Mesenchymal stem cell (in vitro differentiated cells and primary cell): ENCODE results near the gene RAB1B.
A peak's percentile ranks its signal among the peaks of the same experiment; 100 is the strongest.
"Not testable (repeated sequence)": the region's sequence is repeated elsewhere in the genome, so short reads cannot be mapped to it uniquely, and the experiment has no call there.

Experiments
- DNase-seq: peaks from one replicate; pipeline ENCODE4 v3.0.0-alpha.2; 2013
- H2AFZ ChIP-seq: one replicate; pipeline ENCODE4 v1.6.1; 2013; ENCODE audit warnings: low read depth, mild to moderate bottlenecking, control low read depth, inconsistent platforms, low read length, moderate library complexity
- H2AK5ac ChIP-seq: 2 replicates; pipeline ENCODE4 v1.6.1; 2013; ENCODE audit warnings: low read length, moderate library complexity, mild to moderate bottlenecking, inconsistent platforms; ENCODE audit not compliant: severe bottlenecking
- H2BK120ac ChIP-seq: one replicate; pipeline ENCODE4 v1.6.1; 2013; ENCODE audit warnings: low read depth, mild to moderate bottlenecking, inconsistent platforms, low read length, moderate library complexity
- H2BK12ac ChIP-seq, 2 experiments: one replicate each; pipeline ENCODE4 v1.6.1; 2013; ENCODE audit warnings: inconsistent platforms in 2 of 2, low read length in 2 of 2, mild to moderate bottlenecking in 2 of 2, moderate library complexity in 2 of 2, control low read depth in 1 of 2
- H2BK15ac ChIP-seq: one replicate; pipeline ENCODE4 v1.6.1; 2013; ENCODE audit warnings: mild to moderate bottlenecking, low read depth, inconsistent platforms; ENCODE audit not compliant: poor library complexity, severe bottlenecking
- H2BK5ac ChIP-seq: 2 replicates; pipeline ENCODE4 v1.6.1; 2013; ENCODE audit warnings: low read depth, mild to moderate bottlenecking, low read length, control low read depth, inconsistent platforms; ENCODE audit not compliant: poor library complexity, severe bottlenecking
- H3K14ac ChIP-seq, 2 experiments: one replicate each; pipeline ENCODE4 v1.6.1; 2013; ENCODE audit warnings: inconsistent platforms in 2 of 2, low read length in 2 of 2, control low read depth in 1 of 2, mild to moderate bottlenecking in 1 of 2, moderate library complexity in 1 of 2
- H3K18ac ChIP-seq, 2 experiments: one replicate each; pipeline ENCODE4 v1.6.1; 2013; ENCODE audit warnings: inconsistent platforms in 2 of 2, low read length in 2 of 2, control low read depth in 1 of 2, low read depth in 1 of 2, mild to moderate bottlenecking in 1 of 2
- H3K23ac ChIP-seq, 2 experiments: one replicate each; pipeline ENCODE4 v1.6.1; 2013; ENCODE audit warnings: inconsistent platforms in 2 of 2, low read length in 2 of 2, mild to moderate bottlenecking in 2 of 2, moderate library complexity in 2 of 2, control low read depth in 1 of 2
- H3K27ac ChIP-seq: 2 replicates; pipeline ENCODE4 v1.5.1; 2013; ENCODE audit warnings: mild to moderate bottlenecking, moderate library complexity, low read length, control low read depth, inconsistent platforms; ENCODE audit not compliant: poor library complexity, severe bottlenecking
- H3K27me3 ChIP-seq, 2 experiments: 2 replicates each; pipeline versions ENCODE4 v1.6.1 to v1.7.0; 2013; ENCODE audit warnings: low read length in 2 of 2, mild to moderate bottlenecking in 2 of 2, moderate library complexity in 2 of 2, control low read depth in 1 of 2, inconsistent platforms in 1 of 2; ENCODE audit not compliant: control insufficient read depth in 1 of 2, insufficient read depth in 1 of 2
- H3K36me3 ChIP-seq, 2 experiments: 2 replicates each; pipeline versions ENCODE4 v1.6.1 to v1.7.0; 2013; ENCODE audit warnings: low read length in 2 of 2, control low read depth in 1 of 2, inconsistent platforms in 1 of 2, low read depth in 1 of 2, mild to moderate bottlenecking in 1 of 2; ENCODE audit not compliant: insufficient read depth in 2 of 2, control insufficient read depth in 1 of 2
- H3K4ac ChIP-seq, 2 experiments: one replicate each; pipeline ENCODE4 v1.6.1; 2013; ENCODE audit warnings: inconsistent platforms in 2 of 2, low read length in 2 of 2, mild to moderate bottlenecking in 2 of 2, moderate library complexity in 2 of 2, control low read depth in 1 of 2, low read depth in 1 of 2
- H3K4me1 ChIP-seq: 2 replicates; pipeline ENCODE4 v1.6.1; 2013; ENCODE audit warnings: low read depth, low read length, control low read depth; ENCODE audit not compliant: control insufficient read depth, insufficient read depth
- H3K4me2 ChIP-seq: 2 replicates; pipeline ENCODE4 v1.6.1; 2013; ENCODE audit warnings: low read length, mild to moderate bottlenecking, inconsistent platforms; ENCODE audit not compliant: poor library complexity, severe bottlenecking
- H3K4me3 ChIP-seq, 2 experiments: 2 replicates each; pipeline versions ENCODE4 v1.5.1 to v1.7.0; 2013; ENCODE audit warnings: low read length in 2 of 2, mild to moderate bottlenecking in 2 of 2, control low read depth in 1 of 2, low read depth in 1 of 2; ENCODE audit not compliant: insufficient read depth in 1 of 2
- H3K79me1 ChIP-seq: replicated peaks from 2 replicates; pipeline ENCODE4 v1.6.1; 2013; ENCODE audit warnings: mild to moderate bottlenecking, control low read depth, low read length, inconsistent platforms; ENCODE audit not compliant: poor library complexity, severe bottlenecking
- H3K9ac ChIP-seq: 2 replicates; pipeline ENCODE4 v1.7.0; 2013; ENCODE audit warnings: mild to moderate bottlenecking, low read length, moderate library complexity
- H3K9me3 ChIP-seq: 2 replicates; pipeline ENCODE4 v1.7.0; 2013; ENCODE audit warnings: mild to moderate bottlenecking, low read length; ENCODE audit not compliant: control insufficient read depth
- H4K8ac ChIP-seq: one replicate; pipeline ENCODE4 v1.6.1; 2013; ENCODE audit warnings: inconsistent platforms, mild to moderate bottlenecking, low read length, moderate library complexity
- H4K91ac ChIP-seq: one replicate; pipeline ENCODE4 v1.6.1; 2013; ENCODE audit warnings: mild to moderate bottlenecking, low read length, inconsistent platforms
- WGBS: methylation state at CpG from one replicate; pipeline ENCODE4 v1.1.7; 2013; ENCODE audit warnings: mixed read lengths; 5-methylcytosine and 5-hydroxymethylcytosine counted together

RAB1B gene

GRCh38 chr11:66320289-66320688 is 51.9 kb downstream of the RAB1B start:
- not testable (repeated sequence) for H3K27ac ChIP-seq, H3K4me2 ChIP-seq, H2BK12ac ChIP-seq, H3K18ac ChIP-seq, H3K4me3 ChIP-seq, H2AK5ac ChIP-seq, H4K91ac ChIP-seq, DNase-seq, H4K8ac ChIP-seq, H2BK15ac ChIP-seq, H3K27me3 ChIP-seq, H3K14ac ChIP-seq, H3K79me1 ChIP-seq, H3K9ac ChIP-seq, H3K4ac ChIP-seq, H2BK5ac ChIP-seq, H2AFZ ChIP-seq, H3K9me3 ChIP-seq, H2BK120ac ChIP-seq, H3K23ac ChIP-seq
- WGBS, result 100% methylated on average over 1 of the region's 2 CpGs
- Histone ChIP-seq H3K36me3 (peaks cover 6 to 10% of the 10 kb centered on the region in 2 experiments), H3K4me1 (peaks cover 42% of the 10 kb centered on the region)

DNA sequence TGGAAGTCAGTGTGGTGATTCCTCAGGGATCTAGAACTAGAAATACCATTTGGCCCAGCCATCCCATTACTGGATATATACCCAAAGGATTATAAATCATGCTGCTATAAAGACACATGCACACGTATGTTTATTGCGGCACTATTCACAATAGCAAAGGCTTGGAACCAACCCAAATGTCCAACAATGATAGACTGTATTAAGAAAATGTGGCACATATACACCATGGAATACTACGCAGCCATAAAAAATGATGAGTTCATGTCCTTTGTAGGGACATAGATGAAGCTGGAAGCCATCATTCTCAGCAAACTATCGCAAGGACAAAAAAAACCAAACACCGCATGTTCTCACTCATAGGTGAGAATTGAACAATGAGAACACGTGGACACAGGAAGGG is 52.3 kb downstream of the RAB1B start:
- DNase-seq, H3K23ac ChIP-seq, H3K9me3 ChIP-seq, H2AK5ac ChIP-seq, H4K91ac ChIP-seq, H3K14ac ChIP-seq, H2BK15ac ChIP-seq, H2AFZ ChIP-seq, H2BK12ac ChIP-seq, H3K4me3 ChIP-seq, H3K4ac ChIP-seq, H2BK120ac ChIP-seq, H4K8ac ChIP-seq, H2BK5ac ChIP-seq, H3K27me3 ChIP-seq, H3K4me2 ChIP-seq, H3K9ac ChIP-seq, H3K18ac ChIP-seq, H3K36me3 ChIP-seq, H3K79me1 ChIP-seq, H3K27ac ChIP-seq: not testable (repeated sequence)
- H3K4me1 ChIP-seq, result peaks cover 43% of the 10 kb centered on the region
- WGBS, result 98% methylated on average over 4 of the region's 6 CpGs

DNA sequence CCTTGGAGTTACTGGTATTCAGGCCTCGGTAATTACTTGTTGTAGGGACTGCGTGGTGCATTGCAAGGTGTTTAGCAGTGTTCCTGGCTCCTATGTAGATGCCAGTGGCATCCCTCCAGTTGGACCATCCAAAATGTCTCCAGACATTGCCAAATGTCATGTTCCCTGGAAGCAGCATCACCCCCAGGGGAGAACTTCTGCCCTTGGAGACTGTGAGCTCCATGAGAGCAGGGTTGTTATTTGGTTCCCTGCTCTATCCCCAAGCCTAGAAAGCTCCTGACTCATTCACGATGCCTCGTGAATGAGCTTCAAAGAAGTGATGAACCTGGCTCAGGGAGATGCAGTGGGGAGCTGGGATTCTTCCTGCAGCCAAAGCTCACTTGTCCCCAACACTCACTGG is 53.2 kb downstream of the RAB1B start:
- no peak overlapping the region for H2AK5ac ChIP-seq
- WGBS, result 89% methylated on average over 4 of the region's 4 CpGs
- peak overlapping the region in 1 of 2 experiments; percentile 37 for H2BK12ac ChIP-seq
- no peaks in the 10 kb centered on the region for H3K27me3 ChIP-seq
- no peak overlapping the region for H2AFZ ChIP-seq
- no peak overlapping the region for H4K91ac ChIP-seq
- no peak overlapping the region for H3K4ac ChIP-seq
- H3K14ac ChIP-seq, result no peak overlapping the region
- no peak overlapping the region for H3K18ac ChIP-seq
- H2BK15ac ChIP-seq, result no peak overlapping the region
- H3K4me3 ChIP-seq, result no peak overlapping the region
- H3K4me1 ChIP-seq, result peaks cover 43% of the 10 kb centered on the region
- H4K8ac ChIP-seq, result no peak overlapping the region
- H3K27ac ChIP-seq, result no peak overlapping the region
- no peak overlapping the region for H3K23ac ChIP-seq
- H2BK120ac ChIP-seq, result no peak overlapping the region
- H3K79me1 ChIP-seq, result peaks cover under 1% of the 10 kb centered on the region
- no peak for DNase-seq
- no peaks in the 10 kb centered on the region for H3K9me3 ChIP-seq
- H3K9ac ChIP-seq, result no peak overlapping the region
- no peak overlapping the region for H3K4me2 ChIP-seq
- H2BK5ac ChIP-seq, result no peak overlapping the region
- peaks cover 0 to 2% of the 10 kb centered on the region in 2 experiments for H3K36me3 ChIP-seq

DNA sequence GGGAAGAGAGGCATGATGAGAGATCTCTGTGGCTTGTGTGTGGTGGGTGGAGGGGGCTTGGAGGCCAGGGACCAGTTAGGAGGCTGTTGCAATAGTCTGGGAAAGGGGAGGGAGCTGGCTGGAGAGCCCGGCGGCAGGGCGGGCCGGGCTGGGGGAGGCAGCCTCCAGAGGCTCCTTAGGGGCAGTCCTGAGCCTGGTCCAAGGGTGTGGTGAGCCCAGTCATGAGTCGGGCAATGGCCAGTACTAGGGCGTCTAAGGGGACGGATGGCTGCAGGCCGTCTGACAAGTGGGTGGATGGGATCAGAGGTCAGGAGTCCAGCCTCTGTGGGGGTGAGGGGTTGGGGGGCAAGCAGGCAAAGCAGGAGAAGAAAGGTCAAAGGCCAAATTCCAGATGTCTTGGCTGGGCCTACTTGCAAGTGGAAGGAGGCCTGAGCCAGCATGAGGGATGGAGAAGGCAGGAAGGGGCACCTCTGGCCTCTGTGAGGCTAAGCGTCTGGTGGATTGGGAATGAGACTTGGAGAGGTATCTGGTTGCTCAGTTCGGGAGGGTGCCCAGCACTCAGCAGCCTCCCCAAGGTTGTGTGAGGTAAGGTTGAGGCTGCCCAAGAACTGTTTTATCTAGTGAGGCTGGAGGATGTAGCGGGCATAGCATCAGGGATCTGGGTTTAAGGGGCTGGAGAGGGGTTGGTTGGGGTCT is 54.4 kb downstream of the RAB1B start:
- no peak overlapping the region for H3K14ac ChIP-seq
- H3K9ac ChIP-seq, result peak overlapping the region; percentile 72
- H2AFZ ChIP-seq, result no peak overlapping the region
- H3K4me3 ChIP-seq, result peak overlapping the region in 1 of 2 experiments; percentile 19
- H3K23ac ChIP-seq, result no peak overlapping the region
- no peak overlapping the region for H2BK5ac ChIP-seq
- no peak overlapping the region for H3K4me2 ChIP-seq
- H3K18ac ChIP-seq, result no peak overlapping the region
- WGBS, result 67% methylated on average over 11 of the region's 11 CpGs
- H2BK15ac ChIP-seq, result peak overlapping the region; percentile 28
- no peak overlapping the region for H2BK120ac ChIP-seq
- H3K27ac ChIP-seq, result no peak overlapping the region
- H3K9me3 ChIP-seq, result no peaks in the 10 kb centered on the region
- no peak for DNase-seq
- H3K4me1 ChIP-seq, result peaks cover 43% of the 10 kb centered on the region
- peak overlapping the region in 1 of 2 experiments; percentile 18 for H3K4ac ChIP-seq
- H2AK5ac ChIP-seq, result peak overlapping the region; percentile 45
- no peak overlapping the region for H4K8ac ChIP-seq
- H3K36me3 ChIP-seq, result peaks cover 0 to 2% of the 10 kb centered on the region in 2 experiments
- peak overlapping the region; percentile 9 to 59 for H2BK12ac ChIP-seq
- H3K79me1 ChIP-seq, result no peaks in the 10 kb centered on the region
- peak overlapping the region; percentile 74 for H4K91ac ChIP-seq
- no peaks in the 10 kb centered on the region for H3K27me3 ChIP-seq
